Measurements from ENCODE around the gene BCL7A.

DNA sequence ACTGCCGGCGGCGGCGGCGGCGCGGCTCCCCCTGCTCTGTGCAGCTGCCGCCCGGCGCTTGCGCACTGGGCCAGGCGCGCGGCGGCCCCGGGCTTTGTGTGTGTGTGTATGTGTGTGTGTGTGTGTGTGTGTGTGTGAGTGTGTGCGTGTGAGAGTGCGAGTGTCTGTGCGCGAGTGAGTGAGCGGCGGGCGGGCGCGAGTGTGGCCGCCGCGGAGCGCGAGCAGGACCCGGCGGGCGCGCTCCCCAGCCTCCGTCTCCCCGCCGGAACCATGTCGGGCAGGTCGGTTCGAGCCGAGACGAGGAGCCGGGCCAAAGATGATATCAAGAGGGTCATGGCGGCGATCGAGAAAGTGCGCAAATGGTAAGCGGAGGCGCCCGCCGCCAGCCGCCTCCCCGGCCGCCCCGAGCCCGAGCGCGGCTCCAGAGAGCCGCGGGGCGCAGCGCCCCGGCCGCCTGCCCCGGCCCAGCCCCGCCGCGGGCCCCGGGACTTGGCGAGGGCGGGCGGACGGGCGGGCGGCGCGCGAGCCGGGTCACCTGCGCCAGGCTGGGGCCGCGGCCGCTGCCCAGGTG lies at the start of gene BCL7A:
- TF ChIP-seq, protein P1, sequence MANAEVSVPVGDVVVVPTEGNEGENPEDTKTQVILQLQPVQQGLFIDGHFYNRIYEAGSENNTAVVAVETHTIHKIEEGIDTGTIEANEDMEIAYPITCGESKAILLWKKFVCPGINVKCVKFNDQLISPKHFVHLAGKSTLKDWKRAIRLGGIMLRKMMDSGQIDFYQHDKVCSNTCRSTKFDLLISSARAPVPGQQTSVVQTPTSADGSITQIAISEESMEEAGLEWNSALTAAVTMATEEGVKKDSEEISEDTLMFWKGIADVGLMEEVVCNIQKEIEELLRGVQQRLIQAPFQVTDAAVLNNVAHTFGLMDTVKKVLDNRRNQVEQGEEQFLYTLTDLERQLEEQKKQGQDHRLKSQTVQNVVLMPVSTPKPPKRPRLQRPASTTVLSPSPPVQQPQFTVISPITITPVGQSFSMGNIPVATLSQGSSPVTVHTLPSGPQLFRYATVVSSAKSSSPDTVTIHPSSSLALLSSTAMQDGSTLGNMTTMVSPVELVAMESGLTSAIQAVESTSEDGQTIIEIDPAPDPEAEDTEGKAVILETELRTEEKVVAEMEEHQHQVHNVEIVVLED (CRISPR knock-in tag; IDR thresholded peaks at IDR 0.05) = no peak
- TF ChIP-seq MEIS2 (IDR thresholded peaks at IDR 0.05; ENCODE audit: partially characterized antibody) = peak; percentile 37
- TF ChIP-seq, protein P2, sequence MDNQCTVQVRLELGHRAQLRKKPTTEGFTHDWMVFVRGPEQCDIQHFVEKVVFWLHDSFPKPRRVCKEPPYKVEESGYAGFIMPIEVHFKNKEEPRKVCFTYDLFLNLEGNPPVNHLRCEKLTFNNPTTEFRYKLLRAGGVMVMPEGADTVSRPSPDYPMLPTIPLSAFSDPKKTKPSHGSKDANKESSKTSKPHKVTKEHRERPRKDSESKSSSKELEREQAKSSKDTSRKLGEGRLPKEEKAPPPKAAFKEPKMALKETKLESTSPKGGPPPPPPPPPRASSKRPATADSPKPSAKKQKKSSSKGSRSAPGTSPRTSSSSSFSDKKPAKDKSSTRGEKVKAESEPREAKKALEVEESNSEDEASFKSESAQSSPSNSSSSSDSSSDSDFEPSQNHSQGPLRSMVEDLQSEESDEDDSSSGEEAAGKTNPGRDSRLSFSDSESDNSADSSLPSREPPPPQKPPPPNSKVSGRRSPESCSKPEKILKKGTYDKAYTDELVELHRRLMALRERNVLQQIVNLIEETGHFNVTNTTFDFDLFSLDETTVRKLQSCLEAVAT (IDR thresholded peaks at IDR 0.05) = peak in 1 of 2 experiments; percentile 37; a peak in 1 of 4 replicates
- no peak for TF ChIP-seq ZBTB1 (CRISPR knock-in tag; IDR thresholded peaks at IDR 0.05; ENCODE audit: borderline replicate concordance, low read depth)
- no peak for TF ChIP-seq CHD2 (IDR thresholded peaks at IDR 0.05; ENCODE audit: low read depth, low read length)
- TF ChIP-seq EP300 (IDR thresholded peaks at IDR 0.05; ENCODE audit: low read length) = no peak
- TF ChIP-seq GATAD2B (IDR thresholded peaks at IDR 0.05; ENCODE audit: borderline replicate concordance) = no peak
- no peak for TF ChIP-seq MXI1 (IDR thresholded peaks at IDR 0.05; ENCODE audit: low read depth, low read length)
- TF ChIP-seq, protein P3, sequence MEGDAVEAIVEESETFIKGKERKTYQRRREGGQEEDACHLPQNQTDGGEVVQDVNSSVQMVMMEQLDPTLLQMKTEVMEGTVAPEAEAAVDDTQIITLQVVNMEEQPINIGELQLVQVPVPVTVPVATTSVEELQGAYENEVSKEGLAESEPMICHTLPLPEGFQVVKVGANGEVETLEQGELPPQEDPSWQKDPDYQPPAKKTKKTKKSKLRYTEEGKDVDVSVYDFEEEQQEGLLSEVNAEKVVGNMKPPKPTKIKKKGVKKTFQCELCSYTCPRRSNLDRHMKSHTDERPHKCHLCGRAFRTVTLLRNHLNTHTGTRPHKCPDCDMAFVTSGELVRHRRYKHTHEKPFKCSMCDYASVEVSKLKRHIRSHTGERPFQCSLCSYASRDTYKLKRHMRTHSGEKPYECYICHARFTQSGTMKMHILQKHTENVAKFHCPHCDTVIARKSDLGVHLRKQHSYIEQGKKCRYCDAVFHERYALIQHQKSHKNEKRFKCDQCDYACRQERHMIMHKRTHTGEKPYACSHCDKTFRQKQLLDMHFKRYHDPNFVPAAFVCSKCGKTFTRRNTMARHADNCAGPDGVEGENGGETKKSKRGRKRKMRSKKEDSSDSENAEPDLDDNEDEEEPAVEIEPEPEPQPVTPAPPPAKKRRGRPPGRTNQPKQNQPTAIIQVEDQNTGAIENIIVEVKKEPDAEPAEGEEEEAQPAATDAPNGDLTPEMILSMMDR (IDR thresholded peaks at IDR 0.05 in 2 of 3, conservative IDR thresholded peaks at IDR 0.05 in 1 of 3; ENCODE audit: insufficient read depth in 2 of 3, low read depth in 1 of 3, low read length in 3 of 3) = no peak
- TF ChIP-seq HNRNPK (IDR thresholded peaks at IDR 0.05; ENCODE audit: low read depth, low read length, poor library complexity, severe bottlenecking) = no peak
- no peak for TF ChIP-seq ZNF146 (CRISPR knock-in tag; IDR thresholded peaks at IDR 0.05; ENCODE audit: unreplicated experiment)
- TF ChIP-seq HMG20B (CRISPR knock-in tag; IDR thresholded peaks at IDR 0.05) = no peak
